ENCODE measurements around the gene IL17D.
"Not testable (repeated sequence)": the region's sequence is repeated elsewhere in the genome, so short reads cannot be mapped to it uniquely, and the experiment has no call there.

IL17D gene

DNA sequence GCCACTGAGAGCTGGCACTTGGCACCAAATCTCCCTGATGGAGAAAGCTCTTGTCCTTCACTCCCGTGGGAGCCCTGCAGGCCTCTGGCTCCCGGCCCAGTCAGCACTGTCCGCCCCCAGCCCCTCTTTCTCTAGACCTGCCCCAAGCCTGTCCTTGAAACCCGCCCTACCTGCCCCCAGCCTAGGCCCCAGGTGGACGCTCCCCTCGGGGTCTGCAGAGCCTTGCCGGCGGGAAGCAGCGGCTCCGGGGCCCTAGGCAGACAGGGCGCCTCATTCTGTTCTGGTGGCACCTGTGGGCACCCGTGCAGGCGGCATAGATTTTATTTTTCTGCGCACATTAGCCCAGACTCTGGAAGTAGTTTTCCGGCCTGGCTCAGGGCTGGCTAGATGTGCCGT, 17.6 kb downstream of the IL17D start:
- DNase-seq, result no peak

GRCh38 chr13:20721454-20722357, 18.2 kb downstream of the IL17D start:
- no peak for DNase-seq

- no peak for DNase-seq
These were observed 24.4 kb downstream of the IL17D start for GRCh38 chr13:20727856-20728255.

DNA sequence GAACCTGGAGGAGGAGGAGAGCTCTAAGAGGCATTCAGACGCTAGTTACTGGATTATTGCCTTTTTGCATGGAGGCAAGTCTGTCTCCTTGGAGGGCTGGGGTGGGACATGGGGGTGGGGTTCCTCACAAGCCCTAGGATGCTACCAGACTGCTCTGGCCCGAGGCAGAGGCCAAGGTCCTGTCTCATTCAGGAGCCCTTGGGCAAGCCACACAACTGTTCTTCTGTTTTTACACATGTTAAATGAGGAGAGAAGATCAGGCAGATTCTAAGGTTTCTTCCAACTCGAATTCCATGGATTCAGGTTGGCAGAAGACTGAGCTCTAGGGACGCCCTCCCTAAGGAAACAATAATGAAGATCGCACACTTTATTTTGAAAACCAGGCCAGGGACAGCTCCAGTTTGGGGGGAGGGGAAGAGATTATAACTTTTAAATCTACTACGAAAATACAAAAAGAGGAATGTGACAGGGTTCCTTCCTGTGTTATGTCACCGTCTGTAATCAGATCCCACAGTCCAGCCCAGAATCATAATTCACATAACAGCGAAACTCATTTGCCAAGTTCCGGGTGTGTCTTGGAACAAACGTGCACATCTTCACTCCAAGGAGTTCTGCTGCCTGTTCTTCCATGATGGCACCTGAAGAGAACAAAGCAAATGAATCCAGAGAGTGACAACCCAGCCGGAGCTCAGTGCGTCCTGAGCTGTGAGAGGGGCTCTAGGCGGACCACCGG, 25.2 kb downstream of the IL17D start:
- DNase-seq, result no peak

DNA sequence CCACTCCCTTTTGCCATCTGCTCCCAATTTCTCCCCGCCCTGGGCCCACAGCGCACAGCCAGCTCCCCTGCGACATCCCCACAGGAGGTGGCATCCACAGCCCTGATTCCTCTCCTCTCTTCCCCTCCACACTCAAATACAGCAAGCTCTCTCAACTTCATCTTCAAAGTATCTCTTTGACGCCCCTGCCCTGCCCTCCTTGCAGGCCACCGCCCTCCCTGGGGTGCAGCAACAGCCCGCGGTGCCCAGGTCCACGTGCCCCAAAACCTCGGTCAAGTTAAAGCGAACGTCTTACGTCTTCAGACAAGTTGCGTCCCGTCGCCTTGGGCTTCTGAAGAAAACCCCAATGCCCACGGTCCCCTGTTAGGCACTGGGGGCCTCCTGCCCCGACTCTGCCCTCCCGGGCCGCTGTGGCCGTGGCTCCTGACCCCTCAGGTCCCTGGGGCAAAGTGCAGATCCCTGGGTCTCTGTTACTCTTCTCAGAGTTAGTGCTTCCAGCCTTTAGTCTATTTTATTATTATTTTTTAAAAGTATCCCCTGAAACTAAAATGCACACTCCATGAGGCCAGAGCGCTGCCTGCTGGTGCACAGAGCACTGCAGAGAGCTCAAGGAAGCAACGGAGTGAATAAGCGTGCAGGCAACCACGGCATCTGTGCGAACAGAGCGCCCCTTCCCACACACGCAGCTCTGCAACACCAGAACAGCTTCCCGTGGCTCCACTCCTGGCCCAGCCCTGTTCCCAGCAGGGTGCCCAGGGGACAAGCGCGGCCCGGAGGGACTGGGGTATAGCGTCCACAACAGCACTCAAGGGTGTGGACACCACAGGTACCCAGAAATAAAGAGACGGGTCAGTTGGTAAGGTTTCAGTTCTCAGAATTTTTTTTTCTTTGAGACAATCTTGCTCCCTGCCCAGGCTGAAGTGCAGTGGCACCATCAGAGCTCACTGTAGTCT, 26.4 kb downstream of the IL17D start:
- DNase-seq, result no peak

GRCh38 chr13:20738616-20739015, 35.1 kb downstream of the IL17D start:
- no peak for DNase-seq

DNA sequence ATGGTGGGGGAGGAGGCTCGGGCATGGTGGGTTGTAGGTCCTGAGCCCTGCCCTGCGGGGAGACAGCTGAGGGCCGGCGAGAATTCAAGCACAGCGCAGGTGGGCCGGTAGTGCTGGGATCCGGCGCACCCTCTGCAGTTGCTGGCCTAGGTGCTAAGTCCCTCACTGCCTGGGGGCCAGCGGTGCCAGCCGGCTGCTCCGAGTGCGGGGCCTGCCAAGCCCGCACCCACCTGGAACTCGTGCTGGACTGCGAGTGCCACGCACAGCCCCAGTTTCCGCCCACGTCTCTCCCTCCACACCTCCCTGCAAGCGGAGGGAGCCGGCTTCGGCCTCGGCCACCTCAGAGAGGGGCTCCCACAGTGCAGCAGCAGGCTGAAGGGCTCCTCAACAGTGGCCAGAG, 36.5 kb downstream of the IL17D start:
- no peak for DNase-seq

DNA sequence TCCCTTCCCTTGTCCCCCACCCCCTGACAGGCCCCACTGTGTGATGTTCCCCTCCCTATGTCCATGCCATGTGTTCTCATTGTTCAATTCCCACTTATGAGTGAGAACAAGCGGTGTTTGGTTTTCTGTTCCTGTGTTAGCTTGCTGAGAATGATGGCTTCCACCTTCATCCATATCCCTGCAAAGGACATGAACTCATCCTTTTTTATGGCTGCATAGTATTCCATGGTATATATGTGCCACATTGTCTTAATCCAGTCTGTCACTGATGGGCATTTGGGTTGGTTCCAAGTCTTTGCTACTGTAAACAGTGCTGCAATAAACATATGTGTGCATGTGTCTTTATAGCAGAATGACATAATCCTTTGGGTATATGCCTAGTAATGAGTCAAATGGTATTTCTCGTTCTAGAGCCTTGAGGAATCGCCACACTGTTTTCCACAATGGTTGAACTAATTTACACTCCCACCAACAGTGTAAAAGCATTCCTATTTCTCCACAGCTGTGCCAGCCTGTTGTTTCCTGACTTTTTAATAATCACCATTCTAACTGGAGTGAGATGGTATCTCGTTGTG, 40.4 kb downstream of the IL17D start:
- DNase-seq, result not testable (repeated sequence)

- no peak for DNase-seq
These were observed 45.9 kb downstream of the IL17D start for GRCh38 chr13:20749377-20749776.

DNA sequence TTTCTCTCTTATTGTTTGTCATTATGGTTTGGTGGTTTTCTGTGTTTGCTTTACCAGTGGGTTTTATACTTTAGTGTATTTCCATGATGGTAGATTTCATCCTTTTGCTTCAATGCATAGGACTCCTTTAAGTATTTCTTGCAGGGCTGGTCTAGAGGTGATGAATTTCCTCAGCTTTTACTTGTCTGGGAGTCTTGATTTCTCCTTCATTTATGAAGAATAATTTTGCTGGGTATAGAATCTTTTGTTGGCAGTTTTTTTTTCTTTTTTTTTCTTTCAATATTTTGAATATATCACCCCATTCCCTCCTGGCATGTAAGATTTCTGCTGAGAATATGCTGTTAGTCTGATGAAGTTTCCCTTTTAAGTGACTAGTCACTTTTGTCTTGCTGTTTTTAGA, 50.5 kb downstream of the IL17D start:
- DNase-seq, result no peak

DNA sequence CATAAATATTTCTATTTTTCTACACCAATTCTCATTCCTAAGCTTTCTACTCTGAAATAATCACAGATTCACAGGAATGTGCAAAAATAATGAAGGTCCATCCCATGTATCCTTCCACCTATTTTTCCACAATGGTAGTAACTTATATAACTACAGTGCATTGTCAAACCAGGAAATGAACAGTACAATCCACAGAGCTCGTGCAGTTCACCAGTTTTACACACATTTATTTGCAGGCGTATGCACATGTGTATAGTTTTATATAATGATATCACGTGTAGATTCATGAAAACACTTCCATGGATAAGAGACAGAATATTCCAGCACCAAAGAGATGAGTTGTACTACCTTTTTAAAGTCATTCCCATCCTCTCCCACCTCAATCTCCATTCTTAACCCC, 57.4 kb downstream of the IL17D start:
- no peak for DNase-seq

GRCh38 chr13:20767309-20767943, 63.9 kb downstream of the IL17D start:
- no peak for DNase-seq

DNA sequence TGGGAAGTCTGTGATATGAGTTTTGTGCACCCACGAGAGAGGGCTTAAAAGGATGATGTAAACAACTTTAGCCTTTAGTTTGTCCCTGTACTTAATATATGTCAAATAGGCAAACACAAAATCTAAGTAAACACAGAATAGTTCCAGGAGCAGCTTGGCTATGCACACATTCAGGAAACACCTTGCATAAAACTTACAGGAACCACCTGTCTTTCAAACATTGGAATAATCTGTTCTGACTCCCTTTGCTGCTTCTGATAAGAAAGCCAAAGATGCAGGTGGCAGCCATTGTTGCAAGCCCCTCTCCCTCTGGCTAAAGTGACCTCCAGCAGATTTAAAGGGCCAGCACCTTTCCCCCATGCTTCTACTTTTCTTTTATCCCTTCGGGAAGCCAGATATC, 65.6 kb downstream of the IL17D start:
- DNase-seq, result no peak

DNA sequence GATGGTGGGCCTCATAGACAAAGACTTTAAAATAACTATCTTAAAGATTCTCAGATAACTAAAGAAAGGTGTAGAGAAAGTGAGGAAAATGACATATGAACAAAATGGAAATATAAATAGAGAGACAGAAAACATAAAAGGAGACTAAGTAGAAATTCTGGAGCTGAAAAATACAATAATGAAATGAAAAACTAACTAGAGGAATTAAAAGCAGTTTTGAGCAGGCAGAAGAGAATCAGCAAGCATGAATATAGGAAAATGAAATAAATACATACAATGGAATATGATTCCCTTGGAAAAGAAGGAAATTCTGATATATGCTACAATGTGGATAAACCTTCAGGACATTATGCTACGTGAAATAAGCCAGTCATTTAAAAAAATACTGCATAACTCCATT, 66.3 kb downstream of the IL17D start:
- DNase-seq, result no peak
